Mesothelial cell of epicardium (in vitro differentiated cells): ENCODE measurements around the gene PPIL6. TPM values are rescaled to one million over a fixed set of nuclear protein-coding genes. Genes with fewer than 3 reads are reported as not detected.
A peak's percentile ranks its signal among the peaks of the same experiment; 100 is the strongest.

Source experiments
- DNase-seq, 2 experiments: peaks; one replicate each; pipeline ENCODE4 v3.0.0; 2021; ENCODE audit warnings: low spot score in 2 of 2; ENCODE audit not compliant: unreplicated experiment in 2 of 2
- H3K27ac Mint-ChIP-seq: 2 replicates; pipeline ENCODE4 v1.8.0; 2021; ENCODE audit warnings: mixed read lengths
- H3K27me3 Mint-ChIP-seq: 2 replicates; pipeline ENCODE4 v1.8.0; 2021; ENCODE audit warnings: low read depth, mixed read lengths
- H3K36me3 Mint-ChIP-seq: 2 replicates; pipeline ENCODE4 v1.8.0; 2021; ENCODE audit warnings: mixed read lengths
- H3K4me1 Mint-ChIP-seq: 2 replicates; pipeline ENCODE4 v1.8.0; 2021; ENCODE audit warnings: mixed read lengths
- H3K4me3 Mint-ChIP-seq: 2 replicates; pipeline ENCODE4 v1.8.0; 2021; ENCODE audit warnings: mild to moderate bottlenecking, moderate library complexity, mixed read lengths
- H3K9me3 Mint-ChIP-seq: 2 replicates; pipeline ENCODE4 v1.8.0; 2021; ENCODE audit warnings: mixed read lengths
- CTCF ChIP-seq: fragments of 200-600 bp; sonication (generic); IDR thresholded peaks from one replicate; pipeline ENCODE4 v1.5.0; 2021; ENCODE audit warnings: antibody characterized with exemption; ENCODE audit not compliant: unreplicated experiment
- total RNA-seq: library from RNA; stranded (reverse); gene quantifications from 3 replicates; pipeline ENCODE4 v1.2.1, GENCODE V29; 2021

PPIL6 gene
- total RNA-seq, 1 donor from 2014 or later, result 4.8 TPM

- no peak overlapping the region for H3K27ac Mint-ChIP-seq
- no peak for TF ChIP-seq CTCF
- no peaks in the 10 kb centered on the region for H3K9me3 Mint-ChIP-seq
- H3K4me1 Mint-ChIP-seq, result peaks cover 8% of the 10 kb centered on the region
- peaks cover 14% of the 10 kb centered on the region for H3K36me3 Mint-ChIP-seq
- DNase-seq, result no peak
- peak overlapping the region; percentile 5 for H3K4me3 Mint-ChIP-seq
- peaks cover 23% of the 10 kb centered on the region for H3K27me3 Mint-ChIP-seq
Observed at GRCh38 chr6:109457562-109457996, 17.2 kb upstream of the PPIL6 start.

- TF ChIP-seq CTCF, result no peak
- H3K27me3 Mint-ChIP-seq, result peaks cover 23% of the 10 kb centered on the region
- peaks cover 8% of the 10 kb centered on the region for H3K4me1 Mint-ChIP-seq
- no peak overlapping the region for H3K27ac Mint-ChIP-seq
- H3K9me3 Mint-ChIP-seq, result no peaks in the 10 kb centered on the region
- peaks cover 8% of the 10 kb centered on the region for H3K36me3 Mint-ChIP-seq
- H3K4me3 Mint-ChIP-seq, result peak overlapping the region; percentile 64
- DNase-seq, result no peak
Observed at GRCh38 chr6:109456710-109457561, 16.5 kb upstream of the PPIL6 start.

GRCh38 chr6:109456111-109456583, 15.7 kb upstream of the PPIL6 start:
- Mint-ChIP-seq H3K4me1 (peaks cover 8% of the 10 kb centered on the region), H3K36me3 (peaks cover 3% of the 10 kb centered on the region), H3K4me3 (peak overlapping the region; percentile 64), H3K27me3 (peaks cover 23% of the 10 kb centered on the region), H3K9me3 (no peaks in the 10 kb centered on the region), H3K27ac (no peak overlapping the region)
- TF ChIP-seq CTCF, result no peak
- DNase-seq, result no peak

DNA sequence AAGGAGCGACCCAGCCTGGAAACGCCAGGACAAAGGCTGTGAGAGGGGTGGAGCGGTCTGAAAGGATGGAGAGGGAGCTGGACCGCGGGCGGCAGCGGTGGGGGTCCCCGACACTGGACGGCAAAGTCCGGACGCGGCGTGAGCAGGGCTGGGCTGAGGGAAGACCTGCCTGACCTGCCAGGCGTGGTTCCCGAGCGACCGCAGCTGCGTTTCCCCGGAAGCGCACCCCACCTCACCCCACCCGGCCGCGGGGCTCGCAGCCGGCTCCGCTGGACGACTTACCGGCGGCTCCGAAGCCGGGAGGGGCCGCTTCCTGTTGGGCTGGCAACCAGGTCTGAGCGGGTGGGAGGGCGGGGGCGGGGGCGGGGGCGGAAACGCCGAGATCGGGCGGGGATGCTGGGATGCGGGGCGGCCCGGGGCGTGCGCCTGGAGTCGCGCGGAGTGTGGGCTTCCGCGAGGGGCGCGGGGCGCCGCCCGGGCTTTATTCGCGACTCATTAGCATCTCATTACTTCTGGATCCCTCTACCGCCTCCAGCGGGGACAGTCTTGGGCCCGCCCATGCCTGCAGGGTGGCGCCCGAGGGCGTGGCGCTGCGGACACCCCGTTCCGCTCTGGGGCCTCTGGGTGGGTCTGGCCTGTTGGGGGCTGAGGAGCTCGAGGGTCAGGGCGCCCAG, 15.1 kb upstream of the PPIL6 start, which contains the start of gene MICAL1:
Gene MICAL1 (minus strand): TSS at position 336 of the 674 bp plus-strand sequence. CDS start 1,576 bp downstream, outside the sequence.
- peaks cover 8% of the 10 kb centered on the region for H3K4me1 Mint-ChIP-seq
- H3K9me3 Mint-ChIP-seq, result no peaks in the 10 kb centered on the region
- peak within 1 kb of the TSS; percentile 43 for H3K27ac Mint-ChIP-seq
- DNase-seq, result peak in 1 of 2 experiments; percentile 64
- TF ChIP-seq CTCF, result no peak
- H3K36me3 Mint-ChIP-seq, result no peaks in the 10 kb centered on the region
- peaks cover 23% of the 10 kb centered on the region for H3K27me3 Mint-ChIP-seq
- H3K4me3 Mint-ChIP-seq, result peak within 1 kb of the TSS; percentile 91

DNA sequence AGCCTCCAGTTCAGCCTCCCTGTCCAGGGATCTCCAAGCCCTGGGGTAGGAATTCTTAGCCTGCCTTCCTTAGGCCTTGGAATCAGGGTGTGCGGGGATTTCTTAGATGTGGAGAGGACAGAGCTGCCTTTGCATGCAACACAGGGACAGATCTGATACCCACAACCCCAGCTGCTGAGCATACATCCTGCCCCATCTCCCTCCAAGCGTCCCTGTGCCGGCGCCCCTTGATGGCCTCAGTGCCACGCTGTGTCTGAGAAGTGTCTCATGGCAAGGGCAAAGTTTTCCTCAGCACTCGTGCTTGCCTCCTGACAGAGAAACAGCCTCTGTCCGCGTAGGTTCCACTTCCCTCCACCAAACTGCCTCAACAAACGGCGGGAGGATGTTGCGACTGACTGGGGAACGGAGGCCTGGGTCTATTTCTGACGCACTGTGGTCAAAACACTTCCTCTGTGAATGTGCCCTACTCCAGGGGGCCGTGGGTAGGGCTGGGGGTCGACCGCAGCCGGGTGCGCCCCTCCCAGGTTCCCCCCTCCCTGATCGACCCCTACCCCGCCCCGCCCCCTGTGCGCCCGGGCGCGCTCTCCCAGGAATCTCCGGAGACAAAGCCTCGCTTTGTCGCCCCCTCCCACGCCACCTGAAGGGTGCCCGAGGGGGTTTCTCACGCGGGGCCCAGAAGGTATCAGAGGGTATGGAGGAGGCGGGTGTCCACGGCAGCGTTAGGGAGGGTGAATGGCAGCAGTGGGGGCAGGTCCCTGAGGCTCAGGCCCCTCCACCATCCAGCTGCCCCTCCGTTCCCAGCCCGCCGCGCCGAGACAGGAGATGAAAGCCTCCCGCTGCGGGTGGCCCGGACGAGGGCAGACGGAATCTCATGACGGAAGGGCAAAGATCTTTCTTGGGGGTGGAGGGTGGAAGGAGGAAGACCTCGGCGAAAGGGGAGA, 14.3 kb upstream of the PPIL6 start:
- H3K27me3 Mint-ChIP-seq, result peaks cover 23% of the 10 kb centered on the region
- TF ChIP-seq CTCF, result no peak
- no peak for DNase-seq
- H3K9me3 Mint-ChIP-seq, result no peaks in the 10 kb centered on the region
- H3K27ac Mint-ChIP-seq, result peak overlapping the region; percentile 43
- H3K36me3 Mint-ChIP-seq, result no peaks in the 10 kb centered on the region
- peaks cover 8% of the 10 kb centered on the region for H3K4me1 Mint-ChIP-seq
- peak overlapping the region; percentile 91 for H3K4me3 Mint-ChIP-seq
